ENCODE data around the gene PIP4K2A. TPM values are rescaled to one million over a fixed set of nuclear protein-coding genes. Genes with fewer than 3 reads are reported as not detected.

PIP4K2A gene
- total RNA-seq, 1 donor from 2014 or later, result 17.9 TPM

DNA sequence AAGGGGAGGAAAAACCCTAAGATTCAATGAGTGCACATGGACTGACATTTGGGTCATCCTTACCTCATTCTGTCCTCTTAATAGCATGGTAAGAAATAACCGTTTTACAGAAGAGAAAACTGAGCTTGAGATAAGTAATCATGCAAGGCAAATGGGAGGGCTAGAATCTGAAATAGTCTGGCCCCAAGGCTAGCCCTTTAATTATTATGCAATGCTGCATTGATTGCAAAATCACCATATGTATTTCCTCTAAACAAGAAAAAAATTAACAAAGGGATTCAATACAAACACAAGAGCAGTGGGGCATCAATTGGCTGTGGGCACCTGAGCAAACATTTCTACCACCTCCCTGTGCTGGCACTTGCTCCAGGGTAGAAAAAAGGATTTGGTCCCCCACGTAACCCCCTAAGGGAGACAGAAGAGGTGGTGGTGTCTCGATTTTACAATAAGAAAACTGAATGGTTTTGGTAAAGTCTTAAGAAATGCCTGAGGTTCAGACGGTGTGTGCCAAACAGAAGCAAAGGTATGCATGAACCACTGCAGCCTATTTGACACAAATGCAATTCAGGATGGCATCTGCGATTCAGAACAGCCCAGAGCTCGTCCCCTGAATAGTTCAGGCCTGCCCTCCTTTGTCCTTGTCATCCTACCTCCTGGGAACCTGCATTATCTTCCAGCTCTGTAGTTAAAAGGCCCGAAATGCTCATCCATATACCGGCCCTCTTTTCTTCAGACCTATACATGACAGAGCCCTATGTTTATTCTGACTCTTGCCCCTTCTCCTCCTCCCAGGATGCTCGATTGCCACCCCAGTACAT is 23.6 kb downstream of the PIP4K2A start:
- TF ChIP-seq, protein P1, sequence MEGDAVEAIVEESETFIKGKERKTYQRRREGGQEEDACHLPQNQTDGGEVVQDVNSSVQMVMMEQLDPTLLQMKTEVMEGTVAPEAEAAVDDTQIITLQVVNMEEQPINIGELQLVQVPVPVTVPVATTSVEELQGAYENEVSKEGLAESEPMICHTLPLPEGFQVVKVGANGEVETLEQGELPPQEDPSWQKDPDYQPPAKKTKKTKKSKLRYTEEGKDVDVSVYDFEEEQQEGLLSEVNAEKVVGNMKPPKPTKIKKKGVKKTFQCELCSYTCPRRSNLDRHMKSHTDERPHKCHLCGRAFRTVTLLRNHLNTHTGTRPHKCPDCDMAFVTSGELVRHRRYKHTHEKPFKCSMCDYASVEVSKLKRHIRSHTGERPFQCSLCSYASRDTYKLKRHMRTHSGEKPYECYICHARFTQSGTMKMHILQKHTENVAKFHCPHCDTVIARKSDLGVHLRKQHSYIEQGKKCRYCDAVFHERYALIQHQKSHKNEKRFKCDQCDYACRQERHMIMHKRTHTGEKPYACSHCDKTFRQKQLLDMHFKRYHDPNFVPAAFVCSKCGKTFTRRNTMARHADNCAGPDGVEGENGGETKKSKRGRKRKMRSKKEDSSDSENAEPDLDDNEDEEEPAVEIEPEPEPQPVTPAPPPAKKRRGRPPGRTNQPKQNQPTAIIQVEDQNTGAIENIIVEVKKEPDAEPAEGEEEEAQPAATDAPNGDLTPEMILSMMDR (IDR thresholded peaks at IDR 0.05; ENCODE audit: insufficient read depth, low read length, severe bottlenecking), result no peak
- Histone ChIP-seq H3K4me3 (ENCODE audit: low read depth, low read length) (no peak overlapping the region), H3K36me3 (ENCODE audit: control insufficient read depth, insufficient read depth, low read length) (no peaks in the 10 kb centered on the region), H3K27me3 (ENCODE audit: control insufficient read depth, insufficient read depth, low read length) (no peaks in the 10 kb centered on the region)
- peak; percentile 48 for DNase-seq (ENCODE audit: low read depth)
- no peak for FAIRE-seq

DNA sequence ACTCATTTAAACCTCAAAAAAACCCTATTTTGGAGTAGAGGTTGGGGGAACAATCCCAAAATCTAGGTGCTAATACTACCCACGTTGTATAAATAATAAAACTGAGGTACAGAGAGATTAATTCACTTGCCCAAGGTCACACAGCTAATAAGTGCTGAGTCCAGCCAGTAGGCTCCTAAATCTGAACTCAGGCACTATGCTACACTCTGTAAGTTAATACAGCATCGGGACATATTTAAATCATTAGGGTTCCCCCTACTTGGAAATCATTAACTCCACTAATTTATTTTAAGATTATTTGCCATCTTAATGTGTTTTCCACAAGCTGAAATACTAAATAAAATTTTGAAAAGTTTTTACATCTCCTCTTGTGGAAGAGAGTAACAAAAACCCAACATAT is 24.2 kb downstream of the PIP4K2A start:
- Histone ChIP-seq H3K4me3 (ENCODE audit: low read depth, low read length) (no peak overlapping the region), H3K27me3 (ENCODE audit: control insufficient read depth, insufficient read depth, low read length) (no peaks in the 10 kb centered on the region), H3K36me3 (ENCODE audit: control insufficient read depth, insufficient read depth, low read length) (no peaks in the 10 kb centered on the region)
- DNase-seq (ENCODE audit: low read depth) (no peak), FAIRE-seq (no peak)
- TF ChIP-seq, protein P1 (IDR thresholded peaks at IDR 0.05; ENCODE audit: insufficient read depth, low read length, severe bottlenecking), result no peak

DNA sequence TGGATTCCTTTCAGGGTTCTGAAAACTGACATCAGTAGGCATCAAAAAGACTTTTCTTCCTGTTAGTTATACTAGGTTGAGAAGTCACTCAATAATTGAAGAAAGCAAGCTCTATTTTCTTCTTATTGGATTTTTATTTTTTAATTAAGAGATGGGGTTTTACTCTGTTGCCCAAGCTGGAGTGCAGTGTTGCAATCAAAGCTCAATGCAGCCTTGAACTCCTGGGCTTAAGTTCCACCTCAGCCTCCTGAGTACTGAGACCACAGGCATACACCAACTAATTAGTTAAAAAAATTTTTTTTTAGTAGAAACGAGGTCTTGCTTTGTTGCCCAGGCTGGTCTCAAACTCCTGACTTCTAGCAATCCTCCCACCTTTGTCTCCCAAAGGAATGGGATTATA is 28.0 kb downstream of the PIP4K2A start:
- DNase-seq (ENCODE audit: low read depth) (no peak), FAIRE-seq (no peak)
- TF ChIP-seq, protein P1 (IDR thresholded peaks at IDR 0.05; ENCODE audit: insufficient read depth, low read length, severe bottlenecking), result no peak
- Histone ChIP-seq H3K27me3 (ENCODE audit: control insufficient read depth, insufficient read depth, low read length) (no peaks in the 10 kb centered on the region), H3K36me3 (ENCODE audit: control insufficient read depth, insufficient read depth, low read length) (no peaks in the 10 kb centered on the region), H3K4me3 (ENCODE audit: low read depth, low read length) (no peak overlapping the region)

DNA sequence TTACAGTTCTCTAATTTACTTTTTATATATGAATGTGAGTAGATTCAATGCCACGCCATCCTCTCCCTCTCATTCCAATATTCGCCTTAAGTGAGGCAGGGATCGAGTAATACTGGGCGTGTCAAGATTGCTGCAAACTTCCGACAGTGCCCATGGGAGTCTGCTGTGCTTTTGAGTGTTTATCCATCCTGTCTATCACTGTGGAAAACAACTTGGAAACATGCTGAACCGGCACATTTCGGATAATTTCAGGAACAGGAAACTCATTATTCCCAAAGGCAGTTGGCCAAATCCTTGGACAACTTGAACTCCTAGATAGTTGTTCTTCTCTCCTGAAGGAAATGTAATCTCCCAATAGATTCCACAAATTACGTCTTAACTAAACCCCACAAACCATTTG is 28.5 kb downstream of the PIP4K2A start:
- H3K4me3 ChIP-seq (ENCODE audit: low read depth, low read length), result no peak overlapping the region
- H3K27me3 ChIP-seq (ENCODE audit: control insufficient read depth, insufficient read depth, low read length), result no peaks in the 10 kb centered on the region
- no peaks in the 10 kb centered on the region for H3K36me3 ChIP-seq (ENCODE audit: control insufficient read depth, insufficient read depth, low read length)
- TF ChIP-seq, protein P1 (IDR thresholded peaks at IDR 0.05; ENCODE audit: insufficient read depth, low read length, severe bottlenecking), result no peak
- DNase-seq (ENCODE audit: low read depth) (no peak), FAIRE-seq (no peak)

DNA sequence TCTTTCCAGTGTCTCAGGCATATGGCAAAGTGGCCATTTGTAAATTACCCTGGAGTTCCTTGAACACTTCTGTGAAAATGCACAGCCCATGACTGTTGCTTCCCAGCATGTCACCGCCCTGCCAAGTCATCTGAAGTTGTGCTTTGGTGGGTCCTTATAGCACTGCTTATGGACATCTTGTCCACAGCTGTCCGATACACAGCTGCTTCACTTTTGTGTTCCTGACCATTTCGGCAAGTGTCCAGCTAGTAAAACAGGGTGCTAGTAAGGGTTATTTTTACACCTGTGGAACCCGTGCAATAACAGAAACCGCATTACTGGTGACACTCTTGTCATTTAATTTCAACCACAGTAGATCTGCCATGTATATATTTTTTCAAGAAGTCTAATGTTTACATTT is 29.7 kb downstream of the PIP4K2A start:
- no peak for DNase-seq (ENCODE audit: low read depth)
- Histone ChIP-seq H3K27me3 (ENCODE audit: control insufficient read depth, insufficient read depth, low read length) (no peaks in the 10 kb centered on the region), H3K36me3 (ENCODE audit: control insufficient read depth, insufficient read depth, low read length) (no peaks in the 10 kb centered on the region), H3K4me3 (ENCODE audit: low read depth, low read length) (no peak overlapping the region)
- TF ChIP-seq, protein P1 (IDR thresholded peaks at IDR 0.05; ENCODE audit: insufficient read depth, low read length, severe bottlenecking), result no peak
- FAIRE-seq, result no peak

DNA sequence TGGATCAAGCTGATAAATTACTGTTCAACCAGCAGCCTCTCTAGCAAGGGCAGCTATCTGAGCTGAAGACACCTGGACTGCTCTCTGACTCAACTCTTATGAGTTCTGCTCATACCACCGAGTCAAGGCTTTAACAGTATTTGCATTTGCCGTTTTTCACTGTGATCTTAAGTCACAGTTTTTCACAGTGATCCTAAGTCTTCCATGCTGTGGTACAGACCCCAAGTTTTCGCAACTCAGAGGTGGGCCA is 31.3 kb downstream of the PIP4K2A start:
- H3K4me3 ChIP-seq (ENCODE audit: low read depth, low read length), result no peak overlapping the region
- FAIRE-seq (no peak), DNase-seq (ENCODE audit: low read depth) (no peak)
- no peaks in the 10 kb centered on the region for H3K36me3 ChIP-seq (ENCODE audit: control insufficient read depth, insufficient read depth, low read length)
- no peaks in the 10 kb centered on the region for H3K27me3 ChIP-seq (ENCODE audit: control insufficient read depth, insufficient read depth, low read length)
- TF ChIP-seq, protein P1 (IDR thresholded peaks at IDR 0.05; ENCODE audit: insufficient read depth, low read length, severe bottlenecking), result no peak

Measured in bronchial epithelial cell (primary cell).